H1 (cell line): ENCODE results near the gene ALDH1A2. TPM values are rescaled to one million over a fixed set of nuclear protein-coding genes. Genes with fewer than 3 reads are reported as not detected.
A peak's percentile ranks its signal among the peaks of the same experiment; 100 is the strongest.

ENCODE experiments used
- ASH2L ChIP-seq: fragments of 200-600, 300-600 bp; sonication (generic); IDR thresholded peaks from one replicate; pipeline ENCODE4 v1.7.1; 2017; ENCODE audit warnings: low read length
- EZH2 ChIP-seq: fragments of 200-600 bp; sonication (generic); IDR thresholded peaks from 2 replicates; pipeline ENCODE4 v1.7.1; 2012; ENCODE audit warnings: low read depth, mild to moderate bottlenecking, moderate library complexity, low read length, inconsistent platforms; ENCODE audit not compliant: severe bottlenecking
- GTF2F1 ChIP-seq: IDR thresholded peaks from 2 replicates; pipeline ENCODE4 v1.6.1; 2012; ENCODE audit warnings: low read depth, low read length, improper control_type of control experiment, borderline replicate concordance
- MAFK ChIP-seq: IDR thresholded peaks from 2 replicates; pipeline ENCODE4 v1.6.1; 2012; ENCODE audit warnings: low read depth, mild to moderate bottlenecking, improper control_type of control experiment, low read length
- RFX5 ChIP-seq: IDR thresholded peaks from 2 replicates; pipeline ENCODE4 v1.6.1; 2011; ENCODE audit warnings: low read depth, low read length, improper control_type of control experiment, borderline replicate concordance
- RNF2 ChIP-seq: fragments of 200-900, 300-1000 bp; sonication (generic); IDR thresholded peaks from 2 replicates; pipeline ENCODE4 v1.7.1; 2016; ENCODE audit warnings: borderline replicate concordance, low read depth, mild to moderate bottlenecking, antibody characterized with exemption, low read length; ENCODE audit not compliant: poor library complexity, severe bottlenecking; ENCODE audit errors: missing control alignments
- SP4 ChIP-seq: IDR thresholded peaks from 2 replicates; pipeline ENCODE4 v1.6.1; 2012; ENCODE audit warnings: low read length, inconsistent platforms
- SRF ChIP-seq: IDR thresholded peaks from 2 replicates; pipeline ENCODE4 v1.6.1; 2011; ENCODE audit warnings: mild to moderate bottlenecking, low read depth, low read length, moderate library complexity
- polyA plus RNA-seq, 7 experiments: library from polyadenylated mRNA; depleted of rRNA in 3 of 7; stranded (reverse) in 5 of 7; unstranded in 2 of 7; fragments of >200 nt in 5 of 7; fragments of 200-250 nt in 2 of 7; gene quantifications; 1 replicate in 5 of 7; 2 replicates in 1 of 7; 4 replicates in 1 of 7; pipeline versions ENCODE4 v1.2.1 to v1.2.3, GENCODE V29; 2011 to 2013; ENCODE audit warnings: missing spikeins in 2 of 7, mixed read lengths in 2 of 7
- total RNA-seq: library from RNA; stranded (reverse); fragmentation: NEBNext Ultra II Directional; extraction: Animal tissue kit (Norgen Biotek cat#: 25700); gene quantifications from 2 replicates; pipeline ENCODE4 v1.2.1, GENCODE V29; 2021
- TF ChIP-seq, protein P1 (sequence below): fragments of 300-600 bp; sonication (generic); IDR thresholded peaks from 2 replicates; pipeline ENCODE4 v1.7.1; 2012; ENCODE audit warnings: low read length, moderate library complexity, mild to moderate bottlenecking, inconsistent platforms; ENCODE audit not compliant: insufficient replicate concordance
- TF ChIP-seq, protein P2 (sequence below): IDR thresholded peaks from 2 replicates; pipeline ENCODE4 v1.6.1; 2011; ENCODE audit warnings: low read length, improper control_type of control experiment

Gene ALDH1A2
- total and polyA plus RNA-seq, 2 of the 8 experiments (the other 6 are each of a cell fraction or from before 2014, with no cell fraction given) = 0.06 to 0.24 TPM

DNA sequence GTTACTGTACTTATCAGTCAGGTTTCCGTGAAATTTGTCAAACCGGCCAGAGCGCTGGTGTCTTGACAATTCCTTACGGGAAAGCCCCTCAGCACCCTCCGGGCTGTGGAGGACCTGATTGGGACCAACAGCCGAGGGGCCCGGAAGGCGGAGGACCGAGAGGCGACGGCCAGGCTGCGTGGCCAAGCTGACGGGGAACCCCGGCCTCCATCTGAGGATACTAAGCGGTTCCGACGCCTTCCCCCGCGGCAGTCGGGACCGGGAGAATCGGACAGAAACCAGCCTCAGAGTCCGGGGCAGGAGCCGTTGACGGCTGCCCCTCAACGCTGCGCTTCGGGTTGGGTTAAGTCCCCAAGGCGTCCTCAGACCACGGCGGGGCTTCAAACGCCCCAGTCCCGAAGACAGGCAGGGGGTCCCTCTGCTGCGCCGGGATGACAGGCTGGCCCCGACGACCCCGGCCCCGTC lies 499 bp downstream of the ALDH1A2 start (continued):
- TF ChIP-seq, protein P1, sequence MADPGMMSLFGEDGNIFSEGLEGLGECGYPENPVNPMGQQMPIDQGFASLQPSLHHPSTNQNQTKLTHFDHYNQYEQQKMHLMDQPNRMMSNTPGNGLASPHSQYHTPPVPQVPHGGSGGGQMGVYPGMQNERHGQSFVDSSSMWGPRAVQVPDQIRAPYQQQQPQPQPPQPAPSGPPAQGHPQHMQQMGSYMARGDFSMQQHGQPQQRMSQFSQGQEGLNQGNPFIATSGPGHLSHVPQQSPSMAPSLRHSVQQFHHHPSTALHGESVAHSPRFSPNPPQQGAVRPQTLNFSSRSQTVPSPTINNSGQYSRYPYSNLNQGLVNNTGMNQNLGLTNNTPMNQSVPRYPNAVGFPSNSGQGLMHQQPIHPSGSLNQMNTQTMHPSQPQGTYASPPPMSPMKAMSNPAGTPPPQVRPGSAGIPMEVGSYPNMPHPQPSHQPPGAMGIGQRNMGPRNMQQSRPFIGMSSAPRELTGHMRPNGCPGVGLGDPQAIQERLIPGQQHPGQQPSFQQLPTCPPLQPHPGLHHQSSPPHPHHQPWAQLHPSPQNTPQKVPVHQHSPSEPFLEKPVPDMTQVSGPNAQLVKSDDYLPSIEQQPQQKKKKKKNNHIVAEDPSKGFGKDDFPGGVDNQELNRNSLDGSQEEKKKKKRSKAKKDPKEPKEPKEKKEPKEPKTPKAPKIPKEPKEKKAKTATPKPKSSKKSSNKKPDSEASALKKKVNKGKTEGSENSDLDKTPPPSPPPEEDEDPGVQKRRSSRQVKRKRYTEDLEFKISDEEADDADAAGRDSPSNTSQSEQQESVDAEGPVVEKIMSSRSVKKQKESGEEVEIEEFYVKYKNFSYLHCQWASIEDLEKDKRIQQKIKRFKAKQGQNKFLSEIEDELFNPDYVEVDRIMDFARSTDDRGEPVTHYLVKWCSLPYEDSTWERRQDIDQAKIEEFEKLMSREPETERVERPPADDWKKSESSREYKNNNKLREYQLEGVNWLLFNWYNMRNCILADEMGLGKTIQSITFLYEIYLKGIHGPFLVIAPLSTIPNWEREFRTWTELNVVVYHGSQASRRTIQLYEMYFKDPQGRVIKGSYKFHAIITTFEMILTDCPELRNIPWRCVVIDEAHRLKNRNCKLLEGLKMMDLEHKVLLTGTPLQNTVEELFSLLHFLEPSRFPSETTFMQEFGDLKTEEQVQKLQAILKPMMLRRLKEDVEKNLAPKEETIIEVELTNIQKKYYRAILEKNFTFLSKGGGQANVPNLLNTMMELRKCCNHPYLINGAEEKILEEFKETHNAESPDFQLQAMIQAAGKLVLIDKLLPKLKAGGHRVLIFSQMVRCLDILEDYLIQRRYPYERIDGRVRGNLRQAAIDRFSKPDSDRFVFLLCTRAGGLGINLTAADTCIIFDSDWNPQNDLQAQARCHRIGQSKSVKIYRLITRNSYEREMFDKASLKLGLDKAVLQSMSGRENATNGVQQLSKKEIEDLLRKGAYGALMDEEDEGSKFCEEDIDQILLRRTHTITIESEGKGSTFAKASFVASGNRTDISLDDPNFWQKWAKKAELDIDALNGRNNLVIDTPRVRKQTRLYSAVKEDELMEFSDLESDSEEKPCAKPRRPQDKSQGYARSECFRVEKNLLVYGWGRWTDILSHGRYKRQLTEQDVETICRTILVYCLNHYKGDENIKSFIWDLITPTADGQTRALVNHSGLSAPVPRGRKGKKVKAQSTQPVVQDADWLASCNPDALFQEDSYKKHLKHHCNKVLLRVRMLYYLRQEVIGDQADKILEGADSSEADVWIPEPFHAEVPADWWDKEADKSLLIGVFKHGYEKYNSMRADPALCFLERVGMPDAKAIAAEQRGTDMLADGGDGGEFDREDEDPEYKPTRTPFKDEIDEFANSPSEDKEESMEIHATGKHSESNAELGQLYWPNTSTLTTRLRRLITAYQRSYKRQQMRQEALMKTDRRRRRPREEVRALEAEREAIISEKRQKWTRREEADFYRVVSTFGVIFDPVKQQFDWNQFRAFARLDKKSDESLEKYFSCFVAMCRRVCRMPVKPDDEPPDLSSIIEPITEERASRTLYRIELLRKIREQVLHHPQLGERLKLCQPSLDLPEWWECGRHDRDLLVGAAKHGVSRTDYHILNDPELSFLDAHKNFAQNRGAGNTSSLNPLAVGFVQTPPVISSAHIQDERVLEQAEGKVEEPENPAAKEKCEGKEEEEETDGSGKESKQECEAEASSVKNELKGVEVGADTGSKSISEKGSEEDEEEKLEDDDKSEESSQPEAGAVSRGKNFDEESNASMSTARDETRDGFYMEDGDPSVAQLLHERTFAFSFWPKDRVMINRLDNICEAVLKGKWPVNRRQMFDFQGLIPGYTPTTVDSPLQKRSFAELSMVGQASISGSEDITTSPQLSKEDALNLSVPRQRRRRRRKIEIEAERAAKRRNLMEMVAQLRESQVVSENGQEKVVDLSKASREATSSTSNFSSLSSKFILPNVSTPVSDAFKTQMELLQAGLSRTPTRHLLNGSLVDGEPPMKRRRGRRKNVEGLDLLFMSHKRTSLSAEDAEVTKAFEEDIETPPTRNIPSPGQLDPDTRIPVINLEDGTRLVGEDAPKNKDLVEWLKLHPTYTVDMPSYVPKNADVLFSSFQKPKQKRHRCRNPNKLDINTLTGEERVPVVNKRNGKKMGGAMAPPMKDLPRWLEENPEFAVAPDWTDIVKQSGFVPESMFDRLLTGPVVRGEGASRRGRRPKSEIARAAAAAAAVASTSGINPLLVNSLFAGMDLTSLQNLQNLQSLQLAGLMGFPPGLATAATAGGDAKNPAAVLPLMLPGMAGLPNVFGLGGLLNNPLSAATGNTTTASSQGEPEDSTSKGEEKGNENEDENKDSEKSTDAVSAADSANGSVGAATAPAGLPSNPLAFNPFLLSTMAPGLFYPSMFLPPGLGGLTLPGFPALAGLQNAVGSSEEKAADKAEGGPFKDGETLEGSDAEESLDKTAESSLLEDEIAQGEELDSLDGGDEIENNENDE = no peak
- TF ChIP-seq SRF (no peak), EZH2 (peak; percentile 80), SP4 (no peak), ASH2L (no peak), RNF2 (peak; percentile 42), RFX5 (no peak), GTF2F1 (no peak), MAFK (no peak)
- TF ChIP-seq, protein P2, sequence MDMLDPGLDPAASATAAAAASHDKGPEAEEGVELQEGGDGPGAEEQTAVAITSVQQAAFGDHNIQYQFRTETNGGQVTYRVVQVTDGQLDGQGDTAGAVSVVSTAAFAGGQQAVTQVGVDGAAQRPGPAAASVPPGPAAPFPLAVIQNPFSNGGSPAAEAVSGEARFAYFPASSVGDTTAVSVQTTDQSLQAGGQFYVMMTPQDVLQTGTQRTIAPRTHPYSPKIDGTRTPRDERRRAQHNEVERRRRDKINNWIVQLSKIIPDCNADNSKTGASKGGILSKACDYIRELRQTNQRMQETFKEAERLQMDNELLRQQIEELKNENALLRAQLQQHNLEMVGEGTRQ = no peak
